Pulmonary artery endothelial cell (primary cell): ENCODE measurements around the gene MYL6B. TPM values are rescaled to one million over a fixed set of nuclear protein-coding genes. Genes with fewer than 3 reads are reported as not detected.

Source experiments
- DNase-seq: peaks from one replicate; pipeline ENCODE4 v3.0.0-alpha.2; 2011; ENCODE audit warnings: low read depth, low spot score
- total RNA-seq: library from RNA; depleted of rRNA; stranded (reverse); fragments of >200 nt; gene quantifications from 2 replicates; pipeline ENCODE4 v1.2.3, GENCODE V29; 2014

Gene MYL6B
- total RNA-seq, 1 donor from 2014 or later: 81.1 TPM

GRCh38 chr12:56206452-56207166, 54.2 kb downstream of the MYL6B start:
- no peak for DNase-seq

Other genes starting within 250 kb of the MYL6B start
- 25.1 and 32.0 TPM in 2 replicates for gene PYM1, start 224.7 kb upstream of the MYL6B start, total RNA-seq
- 32.3 and 36.0 TPM in 2 replicates for gene DGKA, start 221.4 kb upstream of the MYL6B start, total RNA-seq
- 0.33 and 0.42 TPM in 2 replicates for gene PMEL, start 186.5 kb upstream of the MYL6B start, total RNA-seq
- gene CDK2, start 185.8 kb upstream of the MYL6B start, total RNA-seq: 29.5 and 55.0 TPM in 2 replicates
- gene RAB5B, start 178.5 kb upstream of the MYL6B start, total RNA-seq: 35.2 and 45.7 TPM in 2 replicates
- gene SUOX, start 155.3 kb upstream of the MYL6B start, total RNA-seq: 13.8 and 23.2 TPM in 2 replicates
- gene IKZF4, start 131.5 kb upstream of the MYL6B start, total RNA-seq: 0.46 and 0.86 TPM in 2 replicates
- 94.9 and 101 TPM in 2 replicates for gene RPS26, start 110.7 kb upstream of the MYL6B start, total RNA-seq
- 0.07 and 0.11 TPM in 2 replicates for gene ERBB3, start 72.4 kb upstream of the MYL6B start, total RNA-seq
- 240 and 266 TPM in 2 replicates for gene PA2G4, start 48.0 kb upstream of the MYL6B start, total RNA-seq
- 2,515 and 3,966 TPM in 2 replicates for gene RPL41, start 36.0 kb upstream of the MYL6B start, total RNA-seq
- gene ZC3H10, start 34.3 kb upstream of the MYL6B start, total RNA-seq: 5.5 and 7.0 TPM in 2 replicates
- gene ESYT1, start 24.3 kb upstream of the MYL6B start, total RNA-seq: 313 and 330 TPM in 2 replicates
- gene MYL6, start 5.8 kb downstream of the MYL6B start, total RNA-seq: 2,535 and 2,553 TPM in 2 replicates
- gene SMARCC2, start 36.9 kb downstream of the MYL6B start, total RNA-seq: 53.2 and 70.9 TPM in 2 replicates
- gene RNF41, start 69.3 kb downstream of the MYL6B start, total RNA-seq: 189 and 215 TPM in 2 replicates
- gene NABP2, start 71.8 kb downstream of the MYL6B start, total RNA-seq: 37.1 and 44.1 TPM in 2 replicates
- gene SLC39A5, start 77.5 kb downstream of the MYL6B start, total RNA-seq: not detected in 2 replicates
- gene ANKRD52, start 105.8 kb downstream of the MYL6B start, total RNA-seq: 13.1 and 21.4 TPM in 2 replicates
- 4.9 and 7.3 TPM in 2 replicates for gene COQ10A, start 114.4 kb downstream of the MYL6B start, total RNA-seq
- gene CS, start 147.7 kb downstream of the MYL6B start, total RNA-seq: 151 TPM in 2 replicates
- 73.1 and 82.8 TPM in 2 replicates for gene CNPY2, start 163.4 kb downstream of the MYL6B start, total RNA-seq
- 10.6 and 15.3 TPM in 2 replicates for gene PAN2, start 181.4 kb downstream of the MYL6B start, total RNA-seq
- gene IL23A, start 186.3 kb downstream of the MYL6B start, total RNA-seq: 0.13 TPM in 1 of 2 replicates, not detected in the other
- 54.6 and 87.9 TPM in 2 replicates for gene STAT2, start 207.5 kb downstream of the MYL6B start, total RNA-seq
- not detected in 2 replicates for gene APOF, start 210.3 kb downstream of the MYL6B start, total RNA-seq